ENCODE results near the gene TRABD2B. TPM values are rescaled to one million over a fixed set of nuclear protein-coding genes. Genes with fewer than 3 reads are reported as not detected.

TRABD2B gene
- polyA plus RNA-seq, 1 experiment = not detected

DNA sequence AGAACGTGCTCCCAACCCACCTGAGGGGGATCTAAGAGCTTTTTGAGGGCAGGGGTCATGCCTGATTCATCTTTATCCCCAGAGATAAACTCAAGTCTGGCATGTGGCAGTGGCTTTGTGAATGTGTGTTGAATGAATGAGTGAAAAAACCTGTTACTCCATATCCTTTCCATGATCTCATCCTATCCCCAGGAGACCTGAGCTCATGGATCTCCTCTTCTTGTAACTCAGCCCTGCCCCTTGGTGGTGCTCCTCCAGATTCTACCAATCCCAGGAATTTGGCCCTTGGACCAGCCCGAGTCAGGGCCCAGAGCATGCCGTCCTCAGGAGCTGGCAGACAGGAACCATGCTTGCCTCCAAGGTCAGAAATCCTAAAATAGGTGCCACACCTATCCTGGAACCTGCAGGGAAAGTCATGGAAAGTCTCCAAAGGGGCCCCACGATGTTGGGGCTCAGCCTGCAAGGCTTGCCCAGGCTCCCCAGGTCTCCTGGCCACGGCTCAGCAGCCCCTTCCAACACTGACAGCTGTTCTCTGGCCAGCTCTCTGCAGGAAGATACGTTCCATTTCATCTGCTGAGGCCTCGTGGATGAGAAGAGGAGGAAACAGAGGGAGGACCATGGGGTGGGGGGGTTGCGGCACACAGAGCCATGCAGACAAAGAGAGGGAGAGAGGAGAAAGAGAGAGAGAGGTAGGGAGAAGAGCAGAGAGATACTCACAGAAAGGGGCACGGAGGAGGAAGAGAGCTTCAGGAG, 214.6 kb downstream of the TRABD2B start:
- ChIA-PET CTCF (no interaction called here), POLR2A (no interaction called here)
- no peak for DNase-seq (ENCODE audit: low read depth, low spot score)
- TF ChIP-seq, protein P1, sequence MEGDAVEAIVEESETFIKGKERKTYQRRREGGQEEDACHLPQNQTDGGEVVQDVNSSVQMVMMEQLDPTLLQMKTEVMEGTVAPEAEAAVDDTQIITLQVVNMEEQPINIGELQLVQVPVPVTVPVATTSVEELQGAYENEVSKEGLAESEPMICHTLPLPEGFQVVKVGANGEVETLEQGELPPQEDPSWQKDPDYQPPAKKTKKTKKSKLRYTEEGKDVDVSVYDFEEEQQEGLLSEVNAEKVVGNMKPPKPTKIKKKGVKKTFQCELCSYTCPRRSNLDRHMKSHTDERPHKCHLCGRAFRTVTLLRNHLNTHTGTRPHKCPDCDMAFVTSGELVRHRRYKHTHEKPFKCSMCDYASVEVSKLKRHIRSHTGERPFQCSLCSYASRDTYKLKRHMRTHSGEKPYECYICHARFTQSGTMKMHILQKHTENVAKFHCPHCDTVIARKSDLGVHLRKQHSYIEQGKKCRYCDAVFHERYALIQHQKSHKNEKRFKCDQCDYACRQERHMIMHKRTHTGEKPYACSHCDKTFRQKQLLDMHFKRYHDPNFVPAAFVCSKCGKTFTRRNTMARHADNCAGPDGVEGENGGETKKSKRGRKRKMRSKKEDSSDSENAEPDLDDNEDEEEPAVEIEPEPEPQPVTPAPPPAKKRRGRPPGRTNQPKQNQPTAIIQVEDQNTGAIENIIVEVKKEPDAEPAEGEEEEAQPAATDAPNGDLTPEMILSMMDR (IDR thresholded peaks at IDR 0.05; ENCODE audit: low read depth, low read length) = no peak
- Histone ChIP-seq H3K9me3 (ENCODE audit: control insufficient read depth, insufficient read depth, low read length) (no peaks in the 10 kb centered on the region), H3K4me3 (ENCODE audit: low read depth, low read length) (no peak overlapping the region), H3K27ac (ENCODE audit: low read depth, low read length) (no peak overlapping the region), H3K27me3 (ENCODE audit: control insufficient read depth, insufficient read depth, low read length) (no peaks in the 10 kb centered on the region)

DNA sequence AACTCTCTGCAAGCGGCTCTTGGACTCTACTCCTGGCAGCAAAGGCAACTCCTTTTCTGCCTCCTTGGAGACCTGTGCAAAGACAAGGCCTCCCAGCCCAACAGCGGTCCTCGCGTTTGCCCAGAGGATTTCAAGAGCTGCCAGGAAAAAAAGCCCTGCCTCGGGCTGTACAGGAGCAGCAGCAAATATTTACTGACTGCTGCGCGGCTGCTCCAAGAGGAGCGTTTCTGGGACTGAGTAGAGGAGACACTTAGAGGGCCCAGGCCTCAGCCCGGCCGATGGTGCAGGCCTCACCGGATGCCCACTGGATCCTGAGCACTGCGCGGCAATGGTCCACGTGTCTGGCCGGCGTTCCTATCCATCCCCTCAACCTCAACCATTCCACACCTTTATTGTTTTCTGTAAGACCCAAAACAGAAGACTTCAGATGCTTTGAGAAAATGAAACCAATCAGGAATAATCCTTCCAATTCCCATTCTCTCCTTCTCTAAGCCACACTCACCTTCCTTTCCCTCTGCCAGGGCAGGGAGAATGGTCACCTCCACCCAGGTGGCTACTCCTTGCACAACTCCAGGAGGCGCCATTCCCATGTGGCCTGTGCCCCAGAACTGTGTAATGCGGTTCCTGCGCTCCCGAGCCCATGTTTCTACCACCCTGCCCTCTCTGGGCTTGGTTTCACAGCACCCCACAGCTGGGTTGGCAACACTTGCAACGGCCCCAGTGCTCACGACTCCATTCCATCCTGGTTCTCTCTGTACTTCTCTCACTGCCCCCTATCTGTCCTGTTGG, 215.8 kb downstream of the TRABD2B start:
- TF ChIP-seq, protein P1 (IDR thresholded peaks at IDR 0.05; ENCODE audit: low read depth, low read length) = no peak
- ChIA-PET CTCF (no interaction called here), POLR2A (no interaction called here)

DNA sequence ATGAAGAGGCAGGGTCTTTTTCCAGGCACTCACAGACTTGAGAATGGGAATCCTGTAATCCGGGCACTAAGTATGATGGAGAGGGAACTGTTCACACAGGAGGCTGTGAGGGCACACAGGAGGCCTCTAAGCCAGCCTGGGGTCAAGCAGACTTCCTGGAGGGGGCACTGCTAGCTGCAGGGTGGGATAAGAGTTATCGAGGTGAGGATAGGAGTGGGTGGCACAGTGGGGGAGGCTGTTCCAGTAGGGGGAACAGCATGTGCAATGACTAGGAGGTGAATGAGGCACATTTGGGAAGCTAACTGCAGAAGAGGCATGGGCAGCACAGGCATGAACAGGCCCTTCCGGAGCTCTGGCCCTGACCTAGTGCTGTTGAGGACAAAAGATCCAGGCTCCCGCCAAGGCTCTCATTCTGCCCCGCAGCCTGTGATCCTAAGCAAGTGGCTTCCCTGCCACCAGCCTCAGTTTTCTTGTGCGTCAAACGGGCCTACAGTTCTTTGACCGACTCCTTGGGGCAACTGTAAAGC, 216.7 kb downstream of the TRABD2B start:
- H3K4me3 ChIP-seq (ENCODE audit: low read depth, low read length) = no peak overlapping the region
- POLR2A ChIA-PET = no interaction called here
- H3K27ac ChIP-seq (ENCODE audit: low read depth, low read length) = no peak overlapping the region
- CTCF ChIA-PET = no interaction called here
- H3K27me3 ChIP-seq (ENCODE audit: control insufficient read depth, insufficient read depth, low read length) = no peaks in the 10 kb centered on the region
- no peaks in the 10 kb centered on the region for H3K9me3 ChIP-seq (ENCODE audit: control insufficient read depth, insufficient read depth, low read length)
- no peak for DNase-seq (ENCODE audit: low read depth, low spot score)
- TF ChIP-seq, protein P1 (IDR thresholded peaks at IDR 0.05; ENCODE audit: low read depth, low read length) = no peak

More for the DNA sequence above, 215.8 kb downstream of the TRABD2B start:
- Histone ChIP-seq H3K4me3 (ENCODE audit: low read depth, low read length) (no peak overlapping the region), H3K27ac (ENCODE audit: low read depth, low read length) (no peak overlapping the region), H3K27me3 (ENCODE audit: control insufficient read depth, insufficient read depth, low read length) (no peaks in the 10 kb centered on the region), H3K9me3 (ENCODE audit: control insufficient read depth, insufficient read depth, low read length) (no peaks in the 10 kb centered on the region)
- DNase-seq (ENCODE audit: low read depth, low spot score) = no peak

DNA sequence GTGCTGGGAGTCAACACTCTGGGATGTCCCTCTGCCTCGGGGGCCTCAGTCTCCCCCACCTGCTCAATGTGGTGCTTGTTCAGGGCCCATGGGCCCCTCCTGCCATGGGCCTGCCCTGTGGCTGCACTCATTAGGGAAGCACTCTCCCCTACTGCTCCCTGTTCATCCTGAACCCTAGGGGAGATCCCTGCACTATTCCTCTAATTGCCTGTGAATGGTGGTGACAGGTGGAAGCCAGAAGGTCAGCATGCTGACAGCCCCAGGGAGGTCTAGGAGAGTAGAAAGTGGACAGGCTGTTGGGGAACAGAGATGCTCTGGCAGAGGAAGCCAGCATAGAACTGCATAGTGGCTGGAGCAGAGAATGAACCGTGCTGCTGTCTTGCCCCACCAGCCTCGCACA, 217.6 kb downstream of the TRABD2B start:
- no peaks in the 10 kb centered on the region for H3K9me3 ChIP-seq (ENCODE audit: control insufficient read depth, insufficient read depth, low read length)
- POLR2A ChIA-PET = no interaction called here
- no peak overlapping the region for H3K27ac ChIP-seq (ENCODE audit: low read depth, low read length)
- no peak for DNase-seq (ENCODE audit: low read depth, low spot score)
- TF ChIP-seq, protein P1 (IDR thresholded peaks at IDR 0.05; ENCODE audit: low read depth, low read length) = no peak
- CTCF ChIA-PET = no interaction called here
- H3K27me3 ChIP-seq (ENCODE audit: control insufficient read depth, insufficient read depth, low read length) = no peaks in the 10 kb centered on the region
- no peak overlapping the region for H3K4me3 ChIP-seq (ENCODE audit: low read depth, low read length)

DNA sequence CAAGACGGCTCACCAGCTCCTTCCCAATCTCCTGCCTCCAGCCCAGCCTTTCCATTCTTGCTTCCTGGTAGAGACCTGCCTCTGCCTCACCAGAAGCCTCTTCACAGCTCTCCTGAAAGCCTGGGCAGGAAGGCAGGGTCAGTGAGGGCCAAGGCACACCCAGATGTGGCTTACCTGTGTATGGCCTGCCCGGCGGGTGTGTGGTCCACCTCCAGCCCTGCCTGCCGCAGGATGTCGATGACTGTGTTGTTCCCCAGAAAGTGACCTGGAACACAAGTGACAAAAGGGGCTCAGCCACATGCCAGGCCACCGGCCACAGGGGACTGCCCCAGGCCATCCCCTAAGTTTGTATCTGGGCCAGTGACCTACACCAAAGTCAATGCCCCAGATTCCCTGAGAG, 218.9 kb downstream of the TRABD2B start:
- no peak for DNase-seq (ENCODE audit: low read depth, low spot score)
- Histone ChIP-seq H3K27ac (ENCODE audit: low read depth, low read length) (no peak overlapping the region), H3K27me3 (ENCODE audit: control insufficient read depth, insufficient read depth, low read length) (no peaks in the 10 kb centered on the region), H3K9me3 (ENCODE audit: control insufficient read depth, insufficient read depth, low read length) (no peaks in the 10 kb centered on the region), H3K4me3 (ENCODE audit: low read depth, low read length) (no peak overlapping the region)
- TF ChIP-seq, protein P1 (IDR thresholded peaks at IDR 0.05; ENCODE audit: low read depth, low read length) = no peak
- ChIA-PET POLR2A (no interaction called here), CTCF (interaction anchor here (0.5 kb wide), 1 partner anchor 16 kb away, joined by 3 read pairs; no protein-coding TSS in a partner anchor)

All from AG04450 (cell line).